Measurements from ENCODE around the gene EPM2A.

GRCh38 chr6:145727817-145728388, 7.4 kb downstream of the EPM2A start:
- TF ChIP-seq CTCF (conservative IDR thresholded peaks at IDR 0.05; ENCODE audit: low read length): no peak
- no peak for TF ChIP-seq EZH2phosphoT487 (IDR thresholded peaks at IDR 0.05; ENCODE audit: borderline replicate concordance)

All from Loucy (cell line).